Nephron (organoid): ENCODE results near the gene PKM.

ENCODE experiments used
- H3K27ac Mint-ChIP-seq, 3 experiments: 2 replicates each; pipeline ENCODE4 v1.8.0; 2020; ENCODE audit warnings: mixed read lengths in 3 of 3, mild to moderate bottlenecking in 2 of 3, moderate library complexity in 1 of 3
- H3K27me3 Mint-ChIP-seq: 2 replicates; pipeline ENCODE4 v1.8.0; 2021; ENCODE audit warnings: low read depth, mild to moderate bottlenecking, moderate library complexity, mixed read lengths
- H3K36me3 Mint-ChIP-seq: 2 replicates; pipeline ENCODE4 v1.8.0; 2020; ENCODE audit warnings: low read depth, mixed read lengths
- H3K4me1 Mint-ChIP-seq: 2 replicates; pipeline ENCODE4 v1.8.0; 2020; ENCODE audit warnings: mixed read lengths
- H3K4me3 Mint-ChIP-seq, 3 experiments: 2 replicates each; pipeline ENCODE4 v1.8.0; 2020; ENCODE audit warnings: mild to moderate bottlenecking in 3 of 3, mixed read lengths in 3 of 3, moderate library complexity in 2 of 3
- H3K9me3 Mint-ChIP-seq: 2 replicates; pipeline ENCODE4 v1.8.0; 2020; ENCODE audit warnings: mixed read lengths
- CTCF ChIP-seq, 3 experiments: fragments of 200-600 bp; sonication (generic); IDR thresholded peaks; one replicate each; pipeline ENCODE4 v1.5.0; 2021; ENCODE audit warnings: antibody characterized with exemption in 3 of 3; ENCODE audit not compliant: unreplicated experiment in 3 of 3

The PKM gene

GRCh38 chr15:72161361-72162132 lies 69.4 kb downstream of the PKM start:
- Mint-ChIP-seq H3K27ac (peak overlapping the region in 1 of 3 experiments; percentile 8), H3K4me1 (peaks cover 6% of the 10 kb centered on the region), H3K9me3 (no peaks in the 10 kb centered on the region), H3K36me3 (no peaks in the 10 kb centered on the region), H3K27me3 (no peaks in the 10 kb centered on the region), H3K4me3 (no peak overlapping the region)
- TF ChIP-seq CTCF (IDR thresholded peaks at IDR 0.05; ENCODE audit: unreplicated experiment in 3 of 3), result no peak

- Mint-ChIP-seq H3K36me3 (no peaks in the 10 kb centered on the region), H3K27me3 (no peaks in the 10 kb centered on the region), H3K27ac (no peak overlapping the region), H3K9me3 (no peaks in the 10 kb centered on the region), H3K4me1 (peaks cover 7% of the 10 kb centered on the region), H3K4me3 (no peak overlapping the region)
- no peak for TF ChIP-seq CTCF (IDR thresholded peaks at IDR 0.05; ENCODE audit: unreplicated experiment in 3 of 3)
Measured at GRCh38 chr15:72160696-72161245, 70.2 kb downstream of the PKM start.

GRCh38 chr15:72156928-72157327 lies 74.1 kb downstream of the PKM start:
- H3K27me3 Mint-ChIP-seq, result no peaks in the 10 kb centered on the region
- TF ChIP-seq CTCF (IDR thresholded peaks at IDR 0.05; ENCODE audit: unreplicated experiment in 3 of 3), result no peak
- H3K36me3 Mint-ChIP-seq, result no peaks in the 10 kb centered on the region
- no peaks in the 10 kb centered on the region for H3K9me3 Mint-ChIP-seq
- peak overlapping the region in 2 of 3 experiments; percentile 11 to 60 for H3K4me3 Mint-ChIP-seq
- H3K4me1 Mint-ChIP-seq, result peaks cover 21% of the 10 kb centered on the region
- H3K27ac Mint-ChIP-seq, result no peak overlapping the region

- Mint-ChIP-seq H3K36me3 (no peaks in the 10 kb centered on the region), H3K9me3 (no peaks in the 10 kb centered on the region), H3K27me3 (no peaks in the 10 kb centered on the region), H3K4me3 (peak overlapping the region; percentile 73 to 80 (median 77)), H3K4me1 (peaks cover 15% of the 10 kb centered on the region), H3K27ac (peak overlapping the region; percentile 82 to 97 (median 92))
- TF ChIP-seq CTCF (IDR thresholded peaks at IDR 0.05; ENCODE audit: unreplicated experiment in 3 of 3), result peak; percentile 79 to 90 (median 83)
Measured at GRCh38 chr15:72155635-72156616, 75.1 kb downstream of the PKM start.

- no peaks in the 10 kb centered on the region for H3K9me3 Mint-ChIP-seq
- TF ChIP-seq CTCF (IDR thresholded peaks at IDR 0.05; ENCODE audit: unreplicated experiment in 3 of 3), result no peak
- no peaks in the 10 kb centered on the region for H3K36me3 Mint-ChIP-seq
- peak overlapping the region; percentile 73 to 80 (median 77) for H3K4me3 Mint-ChIP-seq
- H3K27me3 Mint-ChIP-seq, result no peaks in the 10 kb centered on the region
- peak overlapping the region; percentile 82 to 97 (median 92) for H3K27ac Mint-ChIP-seq
- peaks cover 15% of the 10 kb centered on the region for H3K4me1 Mint-ChIP-seq
Measured at GRCh38 chr15:72155003-72155621, 75.9 kb downstream of the PKM start.
